Measurements from ENCODE around the gene PRKAG2.

PRKAG2 gene

GRCh38 chr7:151579644-151580043, 297.3 kb downstream of the PRKAG2 start:
- DNase-seq, result no peak

GRCh38 chr7:151575410-151575809, 301.5 kb downstream of the PRKAG2 start:
- DNase-seq, result no peak

GRCh38 chr7:151573046-151573445, 303.9 kb downstream of the PRKAG2 start:
- DNase-seq, result peak; percentile 73

- peak; percentile 59 for DNase-seq
Measured at GRCh38 chr7:151572136-151572535, 304.8 kb downstream of the PRKAG2 start.

- DNase-seq, result no peak
Measured at GRCh38 chr7:151571471-151571870, 305.4 kb downstream of the PRKAG2 start.

GRCh38 chr7:151570366-151570915, 306.5 kb downstream of the PRKAG2 start:
- no peak for DNase-seq

- no peak for DNase-seq
Measured at GRCh38 chr7:151568956-151569940, 307.7 kb downstream of the PRKAG2 start.

- DNase-seq, result peak; percentile 57
Measured at GRCh38 chr7:151566897-151567320, 310.0 kb downstream of the PRKAG2 start.

GRCh38 chr7:151565541-151565940, 311.4 kb downstream of the PRKAG2 start:
- DNase-seq, result peak; percentile 41

GRCh38 chr7:151560243-151560642, 316.7 kb downstream of the PRKAG2 start:
- DNase-seq, result no peak

- no peak for DNase-seq
Measured at GRCh38 chr7:151559557-151560183, 317.2 kb downstream of the PRKAG2 start.

GRCh38 chr7:151558575-151558974, 318.3 kb downstream of the PRKAG2 start:
- DNase-seq, result peak; percentile 88

- DNase-seq, result no peak
Measured at GRCh38 chr7:151556592-151556991, 320.3 kb downstream of the PRKAG2 start.

- DNase-seq, result no peak
Measured at GRCh38 chr7:151553356-151553755, 323.6 kb downstream of the PRKAG2 start.

- DNase-seq, result no peak
Measured at GRCh38 chr7:151552352-151553028, 324.4 kb downstream of the PRKAG2 start.

- peak; percentile 30 for DNase-seq
Measured at GRCh38 chr7:151551820-151552219, 325.1 kb downstream of the PRKAG2 start.

- DNase-seq, result peak; percentile 88
Measured at GRCh38 chr7:151550656-151551286, 326.1 kb downstream of the PRKAG2 start.

- DNase-seq, result no peak
Measured at GRCh38 chr7:151549644-151550043, 327.3 kb downstream of the PRKAG2 start.

GRCh38 chr7:151549083-151549482, 327.8 kb downstream of the PRKAG2 start:
- DNase-seq, result no peak

- DNase-seq, result no peak
Measured at GRCh38 chr7:151544183-151544582, 332.7 kb downstream of the PRKAG2 start.

GRCh38 chr7:151542606-151543130, 334.2 kb downstream of the PRKAG2 start:
- DNase-seq, result no peak

All from fibroblast of skin of abdomen (primary cell).